Brain microvascular endothelial cell (primary cell): ENCODE results near the gene LPAR2.

Experiments
- DNase-seq: peaks from one replicate; pipeline ENCODE4 v3.0.0-alpha.2; 2020
- H3K27ac ChIP-seq: fragments of 250-450 bp; sonication (Bioruptor Pico); 2 replicates; pipeline ENCODE4 v1.5.1; 2020; ENCODE audit warnings: mild to moderate bottlenecking, moderate library complexity
- H3K27me3 ChIP-seq: fragments of 250-450 bp; sonication (Bioruptor Pico); replicated peaks from 2 replicates; pipeline ENCODE4 v1.5.1; 2020; ENCODE audit warnings: mild to moderate bottlenecking
- H3K36me3 ChIP-seq: fragments of 250-450 bp; sonication (Bioruptor Pico); replicated peaks from 2 replicates; pipeline ENCODE4 v1.5.1; 2020; ENCODE audit warnings: mild to moderate bottlenecking
- H3K4me3 ChIP-seq: 2 replicates; pipeline ENCODE4 v1.5.1; 2011; ENCODE audit warnings: low read depth, mild to moderate bottlenecking, control low read depth, low read length, moderate library complexity
- CTCF ChIP-seq: IDR thresholded peaks from 2 replicates; pipeline ENCODE4 v1.5.1; 2011; ENCODE audit warnings: low read depth, mild to moderate bottlenecking, moderate library complexity, low read length, control low read depth, inconsistent platforms; ENCODE audit errors: missing control alignments
- in situ Hi-C: cut with HindIII; loops from 2 replicates; pipeline ENCODE4 v1.10.0; 2017; ENCODE audit warnings: low sequenced_read_pairs, low pct_ligation_motif_present

Gene LPAR2

GRCh38 chr19:19645233-19645870 lies 17.3 kb upstream of the LPAR2 start:
- H3K4me3 ChIP-seq, result no peak overlapping the region
- H3K36me3 ChIP-seq, result peaks cover 31% of the 10 kb centered on the region
- in situ Hi-C loops, result no loop called here

GRCh38 chr19:19644054-19644388 lies 16.0 kb upstream of the LPAR2 start:
- no peak for TF ChIP-seq CTCF
- no peaks in the 10 kb centered on the region for H3K27me3 ChIP-seq
- peaks cover 22% of the 10 kb centered on the region for H3K36me3 ChIP-seq
- DNase-seq, result no peak
- H3K27ac ChIP-seq, result no peak overlapping the region
- in situ Hi-C loops, result no loop called here
- H3K4me3 ChIP-seq, result no peak overlapping the region

More at GRCh38 chr19:19645233-19645870, 17.3 kb upstream of the LPAR2 start:
- no peaks in the 10 kb centered on the region for H3K27me3 ChIP-seq
- H3K27ac ChIP-seq, result no peak overlapping the region
- no peak for DNase-seq
- no peak for TF ChIP-seq CTCF

DNA sequence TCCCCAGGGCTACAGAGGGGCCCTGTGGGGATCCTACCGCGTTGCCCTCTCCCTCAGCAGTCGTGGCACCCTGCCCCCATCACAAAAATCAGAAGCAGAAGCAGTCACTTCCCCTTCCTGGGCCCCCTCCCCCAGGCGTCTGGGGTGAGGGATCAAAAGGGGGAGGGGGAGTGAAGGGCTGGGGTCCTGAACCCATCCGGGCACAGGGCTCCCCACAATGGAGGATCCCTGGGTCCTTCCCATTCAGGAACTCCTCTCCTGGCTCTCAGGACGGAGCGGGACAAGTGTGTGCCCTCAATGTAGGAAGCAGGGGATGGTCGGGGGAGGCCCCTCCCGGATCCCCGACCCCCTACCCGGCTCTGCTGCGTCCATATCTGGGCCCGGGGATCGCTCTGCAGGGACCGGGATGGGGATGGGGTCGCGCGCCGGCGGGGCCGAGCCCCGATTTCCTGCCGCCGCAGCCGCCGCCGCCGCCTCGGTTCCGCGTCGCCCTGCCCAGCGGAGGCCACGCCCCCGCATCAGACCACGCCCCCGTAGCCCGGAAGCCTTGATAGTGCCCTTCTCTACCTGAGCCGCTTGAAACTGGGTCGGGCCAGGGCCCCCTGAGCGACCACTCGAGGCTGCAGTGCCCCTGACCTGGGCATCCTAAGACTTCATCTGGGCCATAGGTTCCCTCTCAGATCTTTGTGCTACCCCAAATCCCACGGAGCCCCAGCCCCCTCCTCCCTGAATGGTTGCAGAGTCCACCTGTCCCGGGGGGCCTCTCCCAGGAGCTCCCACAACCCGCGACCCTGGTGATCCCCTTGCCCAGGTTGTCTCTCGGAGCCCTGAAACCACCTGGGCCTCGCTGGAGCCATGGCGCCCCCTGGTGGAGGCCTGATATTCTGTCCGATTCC lies 15.4 kb upstream of the LPAR2 start, which contains the start of gene GMIP:
Gene GMIP (minus strand): TSS at position 500 of the 896 bp plus-strand sequence. CDS start 128 bp downstream, at position 372.
- peak within 1 kb of the TSS; percentile 81 for H3K4me3 ChIP-seq
- peak; percentile 88 for TF ChIP-seq CTCF
- in situ Hi-C loops, result no loop called here
- DNase-seq, result no peak
- no peaks in the 10 kb centered on the region for H3K27me3 ChIP-seq
- H3K27ac ChIP-seq, result peak within 1 kb of the TSS; percentile 8
- H3K36me3 ChIP-seq, result peaks cover 22% of the 10 kb centered on the region

- no peak for TF ChIP-seq CTCF
- Histone ChIP-seq H3K4me3 (peak overlapping the region; percentile 81), H3K27ac (no peak overlapping the region), H3K27me3 (no peaks in the 10 kb centered on the region), H3K36me3 (peaks cover 23% of the 10 kb centered on the region)
- in situ Hi-C loops, result no loop called here
- DNase-seq, result no peak
Measured at GRCh38 chr19:19642506-19643157, 14.6 kb upstream of the LPAR2 start.

- Histone ChIP-seq H3K36me3 (peaks cover 39% of the 10 kb centered on the region), H3K4me3 (no peak overlapping the region), H3K27me3 (no peaks in the 10 kb centered on the region), H3K27ac (no peak overlapping the region)
- in situ Hi-C loops, result no loop called here
- TF ChIP-seq CTCF, result no peak
- DNase-seq, result no peak
Measured at GRCh38 chr19:19637523-19638251, 9.7 kb upstream of the LPAR2 start.
